ENCODE results near the gene ATF7IP.
"Not testable (repeated sequence)": the region's sequence is repeated elsewhere in the genome, so short reads cannot be mapped to it uniquely, and the experiment has no call there.

ATF7IP gene

GRCh38 chr12:14365294-14366208, at the start of gene ATF7IP:
TSS of gene ATF7IP (plus strand) at chr12:14365682. CDS start at chr12:14423916, 58,234 bp downstream.
- peak; percentile 88 for DNase-seq (ENCODE audit: low read depth)

- DNase-seq (ENCODE audit: low read depth): no peak
These were observed 47.9 kb upstream of the ATF7IP start for GRCh38 chr12:14317362-14318146.

GRCh38 chr12:14319704-14320427, 45.6 kb upstream of the ATF7IP start:
- not testable (repeated sequence) for DNase-seq (ENCODE audit: low read depth)

GRCh38 chr12:14322403-14322802, 43.1 kb upstream of the ATF7IP start:
- no peak for DNase-seq (ENCODE audit: low read depth)

GRCh38 chr12:14325716-14326343, 39.7 kb upstream of the ATF7IP start:
- DNase-seq (ENCODE audit: low read depth): no peak

- no peak for DNase-seq (ENCODE audit: low read depth)
These were observed 38.8 kb upstream of the ATF7IP start for GRCh38 chr12:14326699-14327098.

- DNase-seq (ENCODE audit: low read depth): peak; percentile 70
These were observed 37.8 kb upstream of the ATF7IP start for GRCh38 chr12:14327711-14328110.

- no peak for DNase-seq (ENCODE audit: low read depth)
These were observed 33.0 kb upstream of the ATF7IP start for GRCh38 chr12:14332482-14332881.

- no peak for DNase-seq (ENCODE audit: low read depth)
These were observed 25.1 kb upstream of the ATF7IP start for GRCh38 chr12:14340371-14340770.

- DNase-seq (ENCODE audit: low read depth): not testable (repeated sequence)
These were observed 14.0 kb upstream of the ATF7IP start for GRCh38 chr12:14351524-14351923.

- not testable (repeated sequence) for DNase-seq (ENCODE audit: low read depth)
These were observed 13.4 kb upstream of the ATF7IP start for GRCh38 chr12:14352066-14352465.

GRCh38 chr12:14354665-14355064, 10.8 kb upstream of the ATF7IP start:
- DNase-seq (ENCODE audit: low read depth): not testable (repeated sequence)

- no peak for DNase-seq (ENCODE audit: low read depth)
These were observed 9.3 kb upstream of the ATF7IP start for GRCh38 chr12:14356147-14356546.

GRCh38 chr12:14357486-14357885, 8.0 kb upstream of the ATF7IP start:
- DNase-seq (ENCODE audit: low read depth): no peak

- no peak for DNase-seq (ENCODE audit: low read depth)
These were observed 3.1 kb upstream of the ATF7IP start for GRCh38 chr12:14362352-14362751.

GRCh38 chr12:14364583-14365271, 755 bp upstream of the ATF7IP start:
- DNase-seq (ENCODE audit: low read depth): no peak

- DNase-seq (ENCODE audit: low read depth): no peak
These were observed 942 bp downstream of the ATF7IP start for GRCh38 chr12:14366209-14367039.

- DNase-seq (ENCODE audit: low read depth): no peak
These were observed 1.7 kb downstream of the ATF7IP start for GRCh38 chr12:14367040-14367661.

- DNase-seq (ENCODE audit: low read depth): no peak
These were observed 3.8 kb downstream of the ATF7IP start for GRCh38 chr12:14369311-14369710.

- no peak for DNase-seq (ENCODE audit: low read depth)
These were observed 7.7 kb downstream of the ATF7IP start for GRCh38 chr12:14373217-14373616.
